OCI-LY7 (cell line): ENCODE measurements around the gene AIRE.

Experiments used
- EZH2phosphoT487 ChIP-seq: fragments of 200-600 bp; sonication (generic); IDR thresholded peaks from 2 replicates; pipeline ENCODE4 v1.6.1; 2018; ENCODE audit warnings: low read depth, borderline replicate concordance, mild to moderate bottlenecking, mixed run types, antibody characterized with exemption, low read length, moderate library complexity, mixed read lengths
- TF ChIP-seq, protein P1 (sequence below): fragments of 200-600 bp; sonication (generic); conservative IDR thresholded peaks from 2 replicates; pipeline ENCODE4 v1.5.1; 2014; ENCODE audit warnings: mild to moderate bottlenecking, antibody characterized with exemption, low read length, moderate library complexity, mixed read lengths

GRCh38 chr21:44283948-44284347 lies 1.7 kb upstream of the AIRE start:
- TF ChIP-seq, protein P1, sequence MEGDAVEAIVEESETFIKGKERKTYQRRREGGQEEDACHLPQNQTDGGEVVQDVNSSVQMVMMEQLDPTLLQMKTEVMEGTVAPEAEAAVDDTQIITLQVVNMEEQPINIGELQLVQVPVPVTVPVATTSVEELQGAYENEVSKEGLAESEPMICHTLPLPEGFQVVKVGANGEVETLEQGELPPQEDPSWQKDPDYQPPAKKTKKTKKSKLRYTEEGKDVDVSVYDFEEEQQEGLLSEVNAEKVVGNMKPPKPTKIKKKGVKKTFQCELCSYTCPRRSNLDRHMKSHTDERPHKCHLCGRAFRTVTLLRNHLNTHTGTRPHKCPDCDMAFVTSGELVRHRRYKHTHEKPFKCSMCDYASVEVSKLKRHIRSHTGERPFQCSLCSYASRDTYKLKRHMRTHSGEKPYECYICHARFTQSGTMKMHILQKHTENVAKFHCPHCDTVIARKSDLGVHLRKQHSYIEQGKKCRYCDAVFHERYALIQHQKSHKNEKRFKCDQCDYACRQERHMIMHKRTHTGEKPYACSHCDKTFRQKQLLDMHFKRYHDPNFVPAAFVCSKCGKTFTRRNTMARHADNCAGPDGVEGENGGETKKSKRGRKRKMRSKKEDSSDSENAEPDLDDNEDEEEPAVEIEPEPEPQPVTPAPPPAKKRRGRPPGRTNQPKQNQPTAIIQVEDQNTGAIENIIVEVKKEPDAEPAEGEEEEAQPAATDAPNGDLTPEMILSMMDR = no peak
- no peak for TF ChIP-seq EZH2phosphoT487
